Skeletal muscle tissue (tissue), 4 donors: ENCODE results near the gene MAGI1. TPM values are rescaled to one million over a fixed set of nuclear protein-coding genes. Genes with fewer than 3 reads are reported as not detected.

Source experiments
- H3K27ac ChIP-seq: one replicate; pipeline ENCODE4 v1.7.0; 2013; ENCODE audit warnings: mild to moderate bottlenecking, low read depth, low read length, inconsistent platforms
- H3K27me3 ChIP-seq, 3 donors: one replicate each; pipeline ENCODE4 v1.7.0; 2013; ENCODE audit warnings: low read length in 3 of 3; ENCODE audit not compliant: control insufficient read depth in 3 of 3, insufficient read depth in 3 of 3
- H3K36me3 ChIP-seq, 3 donors: one replicate each; pipeline ENCODE4 v1.7.0; 2013; ENCODE audit warnings: low read length in 3 of 3; ENCODE audit not compliant: control insufficient read depth in 3 of 3, insufficient read depth in 3 of 3
- H3K4me1 ChIP-seq, 3 donors: one replicate each; pipeline ENCODE4 v1.7.0; 2013; ENCODE audit warnings: low read length in 3 of 3, mild to moderate bottlenecking in 3 of 3; ENCODE audit not compliant: control insufficient read depth in 3 of 3, insufficient read depth in 3 of 3
- H3K4me3 ChIP-seq, 3 donors: one replicate each; pipeline ENCODE4 v1.7.0; 2013; ENCODE audit warnings: low read length in 3 of 3
- H3K9ac ChIP-seq, 3 donors: one replicate each; pipeline ENCODE4 v1.7.0; 2013; ENCODE audit warnings: low read length in 3 of 3, mild to moderate bottlenecking in 3 of 3, moderate library complexity in 2 of 3, low read depth in 1 of 3
- H3K9me3 ChIP-seq, 3 donors: one replicate each; pipeline ENCODE4 v1.7.0; 2013; ENCODE audit warnings: low read length in 3 of 3; ENCODE audit not compliant: control insufficient read depth in 3 of 3
- total RNA-seq: library from RNA; depleted of rRNA; stranded (reverse); fragments of >200 nt; gene quantifications from one replicate; pipeline ENCODE4 v1.2.3, GENCODE V29; 2014
- donor health status: Osteomylitis.

MAGI1 gene
- total RNA-seq, 1 donor from 2014 or later, result 23.5 TPM

GRCh38 chr3:65560133-65560532 lies 478.6 kb downstream of the MAGI1 start:
- Histone ChIP-seq H3K27me3 (no peaks in the 10 kb centered on the region), H3K4me3 (no peak overlapping the region), H3K4me1 (peaks cover 2 to 10% (median 7%) of the 10 kb centered on the region in 3 donors), H3K9me3 (no peaks in the 10 kb centered on the region), H3K27ac (no peak overlapping the region), H3K9ac (no peak overlapping the region), H3K36me3 (no peaks in the 10 kb centered on the region)

GRCh38 chr3:65559643-65560042 lies 479.1 kb downstream of the MAGI1 start:
- Histone ChIP-seq H3K4me1 (peaks cover 2 to 8% (median 5%) of the 10 kb centered on the region in 3 donors), H3K27me3 (no peaks in the 10 kb centered on the region), H3K9ac (no peak overlapping the region), H3K4me3 (no peak overlapping the region), H3K9me3 (no peaks in the 10 kb centered on the region), H3K27ac (no peak overlapping the region), H3K36me3 (no peaks in the 10 kb centered on the region)

DNA sequence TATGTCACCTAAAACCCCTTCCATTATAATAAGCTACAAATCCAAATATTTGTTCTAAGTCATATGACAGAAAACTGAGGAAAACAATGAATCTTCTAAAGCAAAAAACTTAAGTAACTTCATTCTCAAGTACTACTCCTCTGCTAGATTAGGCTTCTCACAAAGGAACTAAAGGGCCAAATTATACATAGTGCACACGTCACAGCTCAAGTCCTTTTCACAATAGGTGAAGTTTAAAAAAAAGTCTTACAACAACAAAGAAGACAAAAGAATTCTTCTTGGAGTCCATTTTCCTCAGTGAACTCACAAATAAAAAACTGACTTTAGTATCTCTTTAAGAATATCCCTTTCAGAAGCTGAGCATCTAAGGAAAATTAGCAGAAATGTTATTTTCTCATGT lies 479.9 kb downstream of the MAGI1 start:
- H3K4me1 ChIP-seq, result peaks cover 0 to 3% (median 2%) of the 10 kb centered on the region in 3 donors
- H3K9me3 ChIP-seq, result no peaks in the 10 kb centered on the region
- H3K4me3 ChIP-seq, result no peak overlapping the region
- H3K27ac ChIP-seq, result no peak overlapping the region
- H3K9ac ChIP-seq, result no peak overlapping the region
- H3K27me3 ChIP-seq, result no peaks in the 10 kb centered on the region
- H3K36me3 ChIP-seq, result no peaks in the 10 kb centered on the region

GRCh38 chr3:65557899-65558564 lies 480.7 kb downstream of the MAGI1 start:
- H3K27ac ChIP-seq, result no peak overlapping the region
- no peak overlapping the region for H3K9ac ChIP-seq
- no peaks in the 10 kb centered on the region for H3K9me3 ChIP-seq

DNA sequence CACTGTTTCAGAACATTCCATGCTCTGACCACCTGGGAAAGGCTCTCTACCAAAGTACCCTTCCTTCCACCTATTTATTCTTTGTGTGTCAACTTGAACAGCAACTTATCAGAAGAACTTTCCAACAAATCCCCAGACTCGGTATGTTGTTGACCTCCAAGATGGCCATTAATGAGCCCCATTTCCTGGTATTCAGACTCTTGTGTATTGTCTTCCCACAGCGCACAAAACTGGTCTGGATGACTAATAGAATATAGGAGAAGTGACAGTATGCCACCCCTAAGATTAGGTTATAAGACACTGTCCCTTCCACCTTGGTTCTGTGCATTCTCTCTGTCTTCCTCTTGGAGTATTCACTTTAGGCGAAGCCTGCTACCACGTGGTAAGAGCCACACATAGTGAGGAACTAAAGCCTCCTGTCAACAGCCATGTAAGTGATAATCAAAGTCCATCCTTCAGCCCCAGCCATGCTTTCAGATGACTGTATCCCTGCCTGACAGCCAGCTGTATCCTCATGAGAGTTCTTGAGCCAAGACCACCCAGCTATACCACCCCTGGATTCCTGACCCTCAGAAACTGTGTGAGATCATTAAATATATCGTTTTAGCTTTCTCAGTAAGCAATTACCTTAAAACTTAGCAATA lies 481.7 kb downstream of the MAGI1 start:
- Histone ChIP-seq H3K4me3 (no peak overlapping the region), H3K9ac (no peak overlapping the region), H3K27me3 (no peaks in the 10 kb centered on the region), H3K4me1 (no peaks in the 10 kb centered on the region), H3K9me3 (no peaks in the 10 kb centered on the region), H3K36me3 (no peaks in the 10 kb centered on the region), H3K27ac (no peak overlapping the region)

More at GRCh38 chr3:65557899-65558564, 480.7 kb downstream of the MAGI1 start:
- no peaks in the 10 kb centered on the region for H3K27me3 ChIP-seq
- H3K4me1 ChIP-seq, result no peaks in the 10 kb centered on the region
- H3K36me3 ChIP-seq, result no peaks in the 10 kb centered on the region
- no peak overlapping the region for H3K4me3 ChIP-seq

DNA sequence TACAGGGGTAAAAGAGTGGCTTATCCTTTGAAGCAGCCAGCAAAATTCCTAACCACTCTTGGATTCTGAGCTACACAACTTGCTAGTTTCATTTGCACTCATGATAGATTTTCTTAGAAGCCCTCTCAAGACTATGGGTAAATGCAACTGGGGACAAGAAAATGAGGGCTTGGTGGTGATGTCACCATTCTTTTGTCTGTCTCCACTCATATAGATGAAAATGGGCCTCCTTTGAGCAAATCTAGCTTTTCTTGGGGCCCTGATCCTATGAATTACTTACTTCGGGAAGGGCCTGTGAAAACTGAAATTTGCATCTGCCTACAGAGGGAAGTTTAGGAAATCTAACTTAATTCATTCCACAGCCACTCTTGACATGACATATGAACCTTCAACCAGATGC lies 486.3 kb downstream of the MAGI1 start:
- Histone ChIP-seq H3K9me3 (no peaks in the 10 kb centered on the region), H3K9ac (no peak overlapping the region), H3K36me3 (no peaks in the 10 kb centered on the region), H3K4me1 (peaks cover 8 to 18% (median 8%) of the 10 kb centered on the region in 3 donors), H3K27me3 (no peaks in the 10 kb centered on the region), H3K4me3 (no peak overlapping the region), H3K27ac (no peak overlapping the region)

DNA sequence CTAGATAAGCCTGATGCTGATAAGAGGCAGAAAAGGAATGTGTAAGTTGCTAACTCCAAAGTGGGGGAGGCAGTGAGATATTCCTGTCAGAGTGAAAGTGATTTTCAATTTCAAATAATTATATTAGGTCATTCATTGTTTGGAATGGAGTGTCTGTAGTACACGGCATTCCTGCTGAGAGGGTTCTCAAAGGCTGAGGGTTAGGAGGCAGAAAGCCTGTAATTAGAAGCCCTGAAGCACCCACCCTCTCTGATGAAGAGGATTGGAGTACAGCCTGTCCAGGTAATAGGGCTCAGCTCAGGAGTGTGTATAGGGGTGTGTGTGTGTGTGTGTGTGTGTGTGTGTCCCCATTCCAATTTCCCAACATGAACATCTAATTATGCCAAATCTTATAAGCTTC lies 486.8 kb downstream of the MAGI1 start:
- H3K27me3 ChIP-seq, result no peaks in the 10 kb centered on the region
- H3K4me1 ChIP-seq, result peaks cover 8 to 18% (median 8%) of the 10 kb centered on the region in 3 donors
- no peak overlapping the region for H3K27ac ChIP-seq
- no peaks in the 10 kb centered on the region for H3K36me3 ChIP-seq
- no peak overlapping the region for H3K9ac ChIP-seq
- no peak overlapping the region for H3K4me3 ChIP-seq
- H3K9me3 ChIP-seq, result no peaks in the 10 kb centered on the region

DNA sequence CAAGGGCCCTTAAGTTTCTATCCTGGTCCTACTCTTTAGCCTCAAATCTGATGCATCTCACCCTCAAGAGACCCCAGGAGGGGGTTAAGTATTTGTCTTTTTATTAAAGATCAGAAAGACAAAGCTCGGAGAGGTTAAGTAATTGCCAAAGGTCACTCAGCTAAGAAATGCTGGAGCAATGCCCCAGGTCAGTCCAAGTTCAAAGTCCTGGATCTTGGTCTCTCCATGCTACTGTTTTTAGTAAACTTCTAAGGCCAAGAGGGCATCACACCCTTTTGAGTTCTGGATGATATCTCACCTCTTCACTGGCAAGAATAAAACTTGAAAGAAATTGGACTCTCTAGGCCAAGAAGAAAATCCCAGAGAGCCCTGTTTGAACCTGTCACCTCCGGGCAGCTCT lies 488.6 kb downstream of the MAGI1 start:
- no peak overlapping the region for H3K27ac ChIP-seq
- no peaks in the 10 kb centered on the region for H3K9me3 ChIP-seq
- no peak overlapping the region for H3K9ac ChIP-seq
- no peak overlapping the region for H3K4me3 ChIP-seq
- no peaks in the 10 kb centered on the region for H3K27me3 ChIP-seq
- no peaks in the 10 kb centered on the region for H3K36me3 ChIP-seq
- peaks cover 8 to 18% (median 8%) of the 10 kb centered on the region in 3 donors for H3K4me1 ChIP-seq

DNA sequence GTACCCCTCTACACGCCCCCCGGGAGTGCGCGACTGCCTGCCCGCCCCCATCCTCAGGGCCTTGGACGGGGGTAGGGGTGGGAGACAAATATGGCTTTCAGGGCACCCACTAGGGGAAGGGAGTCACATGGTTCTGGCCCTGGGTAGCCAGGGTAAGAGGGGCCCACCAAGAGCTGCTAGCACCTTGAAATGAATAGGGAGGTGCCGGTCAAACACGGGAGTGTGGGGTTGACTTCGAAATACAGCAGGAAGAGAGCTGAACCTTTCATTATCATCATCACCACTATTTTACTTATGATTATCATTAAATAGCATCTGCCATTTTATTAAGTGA lies 489.1 kb downstream of the MAGI1 start:
- Histone ChIP-seq H3K27ac (no peak overlapping the region), H3K36me3 (no peaks in the 10 kb centered on the region), H3K9ac (peak overlapping the region in 2 of 3 donors; percentile 66 to 77), H3K4me3 (peak overlapping the region in 2 of 3 donors; percentile 74 to 79), H3K4me1 (peaks cover 8 to 18% (median 10%) of the 10 kb centered on the region in 3 donors), H3K27me3 (no peaks in the 10 kb centered on the region), H3K9me3 (no peaks in the 10 kb centered on the region)

- no peaks in the 10 kb centered on the region for H3K9me3 ChIP-seq
- peaks cover 8 to 18% (median 10%) of the 10 kb centered on the region in 3 donors for H3K4me1 ChIP-seq
- no peak overlapping the region for H3K27ac ChIP-seq
- H3K27me3 ChIP-seq, result no peaks in the 10 kb centered on the region
- peak overlapping the region; percentile 74 to 79 (median 77) for H3K4me3 ChIP-seq
- H3K9ac ChIP-seq, result peak overlapping the region; percentile 58 to 77 (median 66)
- no peaks in the 10 kb centered on the region for H3K36me3 ChIP-seq
These were observed 489.7 kb downstream of the MAGI1 start for GRCh38 chr3:65548848-65549625.
